Left ventricle myocardium inferior (tissue), 1 donor: ENCODE data around the gene PLAC9. TPM values are rescaled to one million over a fixed set of nuclear protein-coding genes. Genes with fewer than 3 reads are reported as not detected.
A peak's percentile ranks its signal among the peaks of the same experiment; 100 is the strongest.

Experiments used
- DNase-seq: peaks from one replicate; pipeline ENCODE4 v3.0.0-alpha.2; 2020
- H3K27ac ChIP-seq: fragments of 200-600 bp; replicated peaks from 2 replicates; pipeline ENCODE4 v1.8.0; 2021
- H3K27me3 ChIP-seq: fragments of 200-600 bp; 2 replicates; pipeline ENCODE4 v1.8.0; 2021; ENCODE audit warnings: low read depth
- H3K36me3 ChIP-seq: fragments of 200-600 bp; 2 replicates; pipeline ENCODE4 v1.8.0; 2021
- H3K4me1 ChIP-seq: fragments of 200-600 bp; 2 replicates; pipeline ENCODE4 v1.8.0; 2021
- H3K4me3 ChIP-seq: fragments of 200-600 bp; 2 replicates; pipeline ENCODE4 v1.8.0; 2021; ENCODE audit warnings: mild to moderate bottlenecking, moderate library complexity
- H3K9me3 ChIP-seq: fragments of 200-600 bp; replicated peaks from 2 replicates; pipeline ENCODE4 v1.8.0; 2021
- intact Hi-C: fragments of 100-400 bp; cut with micrococcal nuclease; formaldehyde crosslinking; loops from one replicate; pipeline ENCODE4 v1.11.0; 2022
- total RNA-seq: library from RNA; stranded (reverse); fragmentation: NEBNext Ultra II Directional; extraction: Animal tissue kit (Norgen Biotek cat#: 25700); gene quantifications from one replicate; pipeline ENCODE4 v1.2.1, GENCODE V29; 2021
- TF ChIP-seq, protein P1 (sequence below): fragments of 200-600 bp; IDR thresholded peaks from 2 replicates; pipeline ENCODE4 v1.8.0; 2021; ENCODE audit warnings: antibody characterized with exemption, mild to moderate bottlenecking, borderline replicate concordance
- donor health status: DM: no; HTN: yes; CAD: no; lungs with severe emphysema.

PLAC9 gene
- total RNA-seq, 1 donor from 2014 or later: 34.3 TPM

- no peaks in the 10 kb centered on the region for H3K27me3 ChIP-seq
- TF ChIP-seq, protein P1, sequence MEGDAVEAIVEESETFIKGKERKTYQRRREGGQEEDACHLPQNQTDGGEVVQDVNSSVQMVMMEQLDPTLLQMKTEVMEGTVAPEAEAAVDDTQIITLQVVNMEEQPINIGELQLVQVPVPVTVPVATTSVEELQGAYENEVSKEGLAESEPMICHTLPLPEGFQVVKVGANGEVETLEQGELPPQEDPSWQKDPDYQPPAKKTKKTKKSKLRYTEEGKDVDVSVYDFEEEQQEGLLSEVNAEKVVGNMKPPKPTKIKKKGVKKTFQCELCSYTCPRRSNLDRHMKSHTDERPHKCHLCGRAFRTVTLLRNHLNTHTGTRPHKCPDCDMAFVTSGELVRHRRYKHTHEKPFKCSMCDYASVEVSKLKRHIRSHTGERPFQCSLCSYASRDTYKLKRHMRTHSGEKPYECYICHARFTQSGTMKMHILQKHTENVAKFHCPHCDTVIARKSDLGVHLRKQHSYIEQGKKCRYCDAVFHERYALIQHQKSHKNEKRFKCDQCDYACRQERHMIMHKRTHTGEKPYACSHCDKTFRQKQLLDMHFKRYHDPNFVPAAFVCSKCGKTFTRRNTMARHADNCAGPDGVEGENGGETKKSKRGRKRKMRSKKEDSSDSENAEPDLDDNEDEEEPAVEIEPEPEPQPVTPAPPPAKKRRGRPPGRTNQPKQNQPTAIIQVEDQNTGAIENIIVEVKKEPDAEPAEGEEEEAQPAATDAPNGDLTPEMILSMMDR: no peak
- peaks cover 95% of the 10 kb centered on the region for H3K4me1 ChIP-seq
- no peaks in the 10 kb centered on the region for H3K9me3 ChIP-seq
- intact Hi-C loops: no loop called here
- peaks cover 11% of the 10 kb centered on the region for H3K36me3 ChIP-seq
- H3K4me3 ChIP-seq: no peak overlapping the region
- H3K27ac ChIP-seq: peak overlapping the region; percentile 59
- no peak for DNase-seq
These were observed 45.5 kb downstream of the PLAC9 start for GRCh38 chr10:80177781-80178636.

GRCh38 chr10:80182986-80183385 is 50.5 kb downstream of the PLAC9 start:
- H3K9me3 ChIP-seq: no peaks in the 10 kb centered on the region
- H3K4me1 ChIP-seq: peaks cover 95% of the 10 kb centered on the region
- peaks cover 10% of the 10 kb centered on the region for H3K36me3 ChIP-seq
- intact Hi-C loops: no loop called here
- DNase-seq: no peak
- TF ChIP-seq, protein P1: no peak
- H3K27me3 ChIP-seq: no peaks in the 10 kb centered on the region
- peak overlapping the region; percentile 84 for H3K27ac ChIP-seq
- no peak overlapping the region for H3K4me3 ChIP-seq

- DNase-seq: no peak
- TF ChIP-seq, protein P1: no peak
- intact Hi-C loops: no loop called here
These were observed 50.9 kb downstream of the PLAC9 start for GRCh38 chr10:80183436-80183835.

GRCh38 chr10:80184291-80184690 is 51.8 kb downstream of the PLAC9 start:
- Histone ChIP-seq H3K27me3 (no peaks in the 10 kb centered on the region), H3K36me3 (peaks cover 10% of the 10 kb centered on the region), H3K4me1 (peaks cover 95% of the 10 kb centered on the region), H3K4me3 (no peak overlapping the region), H3K27ac (peak overlapping the region; percentile 84), H3K9me3 (no peaks in the 10 kb centered on the region)
- intact Hi-C loops: no loop called here
- no peak for DNase-seq
- TF ChIP-seq, protein P1: no peak

More at GRCh38 chr10:80183436-80183835, 50.9 kb downstream of the PLAC9 start:
- Histone ChIP-seq H3K27me3 (no peaks in the 10 kb centered on the region), H3K9me3 (no peaks in the 10 kb centered on the region), H3K27ac (peak overlapping the region; percentile 84), H3K4me1 (peaks cover 95% of the 10 kb centered on the region), H3K4me3 (no peak overlapping the region), H3K36me3 (peaks cover 10% of the 10 kb centered on the region)

- Histone ChIP-seq H3K4me1 (peaks cover 91% of the 10 kb centered on the region), H3K36me3 (no peaks in the 10 kb centered on the region), H3K4me3 (no peak overlapping the region), H3K27me3 (no peaks in the 10 kb centered on the region), H3K27ac (peak overlapping the region; percentile 84), H3K9me3 (no peaks in the 10 kb centered on the region)
- TF ChIP-seq, protein P1: no peak
- DNase-seq: no peak
- intact Hi-C loops: no loop called here
These were observed 53.2 kb downstream of the PLAC9 start for GRCh38 chr10:80185578-80186299.
